Measurements from ENCODE around the gene SCG3.

DNA sequence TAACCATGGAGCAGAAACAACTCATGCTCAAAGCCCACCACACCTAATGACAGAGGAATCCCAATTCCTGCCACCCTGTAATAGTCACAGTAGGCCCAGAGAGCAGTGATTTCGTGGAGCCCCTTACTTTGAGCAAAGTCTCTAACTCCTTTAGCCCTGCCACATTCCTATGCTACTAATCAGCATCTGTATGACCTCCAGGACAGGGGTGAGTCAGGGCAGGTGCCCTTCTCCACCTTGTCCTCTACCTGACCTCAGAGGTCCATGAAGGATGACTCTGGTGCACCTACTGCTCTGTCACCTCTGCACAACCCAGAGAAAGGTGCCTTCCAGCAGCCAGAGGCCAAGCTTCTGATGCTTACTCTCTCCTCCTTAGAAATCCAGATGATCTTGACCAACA is 6.1 kb upstream of the SCG3 start:
- TF ChIP-seq, protein P1, sequence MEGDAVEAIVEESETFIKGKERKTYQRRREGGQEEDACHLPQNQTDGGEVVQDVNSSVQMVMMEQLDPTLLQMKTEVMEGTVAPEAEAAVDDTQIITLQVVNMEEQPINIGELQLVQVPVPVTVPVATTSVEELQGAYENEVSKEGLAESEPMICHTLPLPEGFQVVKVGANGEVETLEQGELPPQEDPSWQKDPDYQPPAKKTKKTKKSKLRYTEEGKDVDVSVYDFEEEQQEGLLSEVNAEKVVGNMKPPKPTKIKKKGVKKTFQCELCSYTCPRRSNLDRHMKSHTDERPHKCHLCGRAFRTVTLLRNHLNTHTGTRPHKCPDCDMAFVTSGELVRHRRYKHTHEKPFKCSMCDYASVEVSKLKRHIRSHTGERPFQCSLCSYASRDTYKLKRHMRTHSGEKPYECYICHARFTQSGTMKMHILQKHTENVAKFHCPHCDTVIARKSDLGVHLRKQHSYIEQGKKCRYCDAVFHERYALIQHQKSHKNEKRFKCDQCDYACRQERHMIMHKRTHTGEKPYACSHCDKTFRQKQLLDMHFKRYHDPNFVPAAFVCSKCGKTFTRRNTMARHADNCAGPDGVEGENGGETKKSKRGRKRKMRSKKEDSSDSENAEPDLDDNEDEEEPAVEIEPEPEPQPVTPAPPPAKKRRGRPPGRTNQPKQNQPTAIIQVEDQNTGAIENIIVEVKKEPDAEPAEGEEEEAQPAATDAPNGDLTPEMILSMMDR (optimal IDR thresholded peaks at IDR 0.05 in 1 of 3, IDR thresholded peaks at IDR 0.05 in 1 of 3, conservative IDR thresholded peaks at IDR 0.05 in 1 of 3; ENCODE audit: extremely low read depth in 1 of 3, insufficient read depth in 2 of 3, low read length in 3 of 3): no peak
- TF ChIP-seq EZH2 (IDR thresholded peaks at IDR 0.05; ENCODE audit: low read length): no peak
